Hindlimb muscle (tissue), 1 donor: ENCODE results near the gene GRIFIN. TPM values are rescaled to one million over a fixed set of nuclear protein-coding genes. Genes with fewer than 3 reads are reported as not detected.

ENCODE experiments used
- DNase-seq: peaks from one replicate; pipeline ENCODE4 v3.0.0-alpha.2; 2013
- polyA plus RNA-seq: library from polyadenylated mRNA; unstranded; fragments of 120-200 nt; gene quantifications from one replicate; pipeline ENCODE4 v1.2.1, GENCODE V29; 2013; ENCODE audit not compliant: insufficient read length

The GRIFIN gene
- polyA plus RNA-seq, 1 donor = not detected

DNA sequence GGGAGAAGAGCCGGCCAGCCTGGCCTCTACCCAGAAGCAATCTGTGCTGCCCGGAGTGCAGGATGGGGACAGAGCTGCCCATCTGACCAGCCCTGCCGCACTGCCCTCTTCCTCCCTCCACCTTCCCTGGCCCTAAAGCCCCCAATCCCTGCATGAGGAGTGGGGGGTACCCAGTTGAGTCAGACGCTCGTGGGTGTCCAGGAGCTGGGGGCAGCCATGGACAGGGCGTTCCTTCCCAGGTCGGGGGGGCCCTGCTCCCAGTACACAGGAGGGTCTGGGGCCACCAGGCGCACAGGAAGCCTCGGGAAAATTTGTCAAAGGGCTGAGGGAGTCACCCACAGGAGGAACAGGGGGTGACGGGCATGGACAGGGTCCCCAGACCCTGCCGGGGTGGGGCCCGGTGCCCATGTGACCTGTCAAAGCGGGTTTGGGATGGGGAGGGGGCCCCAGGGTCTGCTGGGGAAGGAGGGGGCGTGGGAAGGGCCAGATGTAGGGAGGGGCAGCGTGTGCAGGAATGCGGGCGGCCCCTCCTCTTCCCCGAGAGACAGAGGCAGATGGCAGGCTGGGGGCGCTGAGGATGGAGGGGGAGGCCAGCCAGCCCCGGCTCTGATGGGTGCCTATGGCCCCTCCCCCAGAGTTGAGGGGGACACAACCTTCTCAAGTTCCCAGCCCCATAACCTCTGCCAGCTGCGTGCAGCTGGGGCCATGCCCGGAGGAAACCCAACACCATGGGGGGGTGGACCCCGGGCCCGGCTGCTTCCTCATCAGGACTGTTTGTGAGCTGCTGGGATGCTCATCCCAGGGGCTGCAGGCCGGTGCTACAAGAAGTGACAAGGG, 21.5 kb upstream of the GRIFIN start:
- peak; percentile 80 for DNase-seq

- DNase-seq = no peak
Measured at GRCh38 chr7:2497065-2497464, 20.9 kb upstream of the GRIFIN start.

DNA sequence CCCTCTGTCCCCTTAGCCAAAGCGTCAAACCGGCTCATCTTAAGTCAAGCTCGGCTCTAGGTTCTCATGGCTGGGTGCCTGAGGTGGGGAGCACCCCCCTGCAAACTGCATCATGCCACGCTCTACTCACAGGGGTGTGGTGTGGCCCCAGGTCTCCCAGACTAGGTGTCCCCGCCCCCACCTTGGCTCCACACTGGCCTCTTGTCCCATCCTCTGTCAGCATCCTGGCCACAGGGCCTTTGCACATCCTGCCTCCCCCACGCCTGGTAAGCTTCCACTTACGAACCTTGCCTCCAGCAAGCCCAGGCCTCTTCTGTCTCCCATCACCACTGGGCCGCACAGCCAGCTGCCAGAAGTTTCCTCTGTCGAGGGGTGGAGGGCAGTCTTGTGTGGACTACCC, 20.2 kb upstream of the GRIFIN start:
- no peak for DNase-seq

- DNase-seq = peak; percentile 58
Measured at GRCh38 chr7:2495418-2496299, 19.5 kb upstream of the GRIFIN start.

- no peak for DNase-seq
Measured at GRCh38 chr7:2494191-2495130, 18.3 kb upstream of the GRIFIN start.

DNA sequence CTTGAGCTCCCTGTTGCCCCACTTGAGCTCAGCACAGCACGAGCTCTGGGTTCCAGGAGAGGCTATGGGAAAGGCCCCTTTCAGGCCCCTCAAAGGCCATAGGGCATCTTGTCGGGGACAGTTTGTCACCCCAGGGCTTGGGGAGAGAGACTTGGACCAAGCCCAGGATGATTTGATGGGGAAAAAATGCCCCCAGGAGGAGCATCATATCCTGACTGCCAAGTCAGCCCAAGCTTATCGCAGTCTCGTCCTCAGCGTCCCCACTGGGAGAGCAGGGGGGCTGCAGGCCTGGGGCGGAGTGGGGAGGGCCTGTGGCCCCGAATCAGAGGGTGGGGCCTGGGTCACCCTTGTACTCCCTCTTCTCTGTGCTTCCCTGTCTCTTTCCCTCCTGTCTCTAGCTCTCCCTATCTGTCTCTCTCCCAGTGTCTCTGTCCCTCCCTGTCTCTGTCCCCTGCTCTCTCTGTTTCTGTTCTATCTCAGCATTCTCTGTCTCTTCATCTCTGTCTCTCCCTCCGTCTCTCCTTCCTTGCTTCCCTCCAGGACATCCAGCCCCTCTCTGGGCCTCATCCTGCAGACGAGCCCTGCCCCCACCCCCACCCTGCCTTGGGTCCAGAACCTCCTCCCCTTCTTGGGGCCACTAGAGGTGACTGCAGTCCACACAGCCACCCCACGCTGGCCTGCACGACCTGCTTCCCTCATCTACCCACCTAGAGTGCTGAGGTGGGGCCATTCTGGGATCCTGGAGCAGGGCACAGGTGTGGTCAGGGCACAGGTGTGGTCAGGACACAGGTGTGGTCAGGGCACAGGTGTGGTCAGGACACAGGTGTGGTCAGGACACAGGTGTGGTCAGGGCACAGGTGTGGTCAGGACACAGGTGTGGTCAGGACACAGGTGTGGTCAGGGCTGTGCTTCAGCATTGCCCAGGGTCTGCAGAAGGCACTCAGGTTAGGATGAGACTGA, 17.3 kb upstream of the GRIFIN start:
- no peak for DNase-seq

GRCh38 chr7:2492038-2492437, 15.8 kb upstream of the GRIFIN start:
- no peak for DNase-seq

DNA sequence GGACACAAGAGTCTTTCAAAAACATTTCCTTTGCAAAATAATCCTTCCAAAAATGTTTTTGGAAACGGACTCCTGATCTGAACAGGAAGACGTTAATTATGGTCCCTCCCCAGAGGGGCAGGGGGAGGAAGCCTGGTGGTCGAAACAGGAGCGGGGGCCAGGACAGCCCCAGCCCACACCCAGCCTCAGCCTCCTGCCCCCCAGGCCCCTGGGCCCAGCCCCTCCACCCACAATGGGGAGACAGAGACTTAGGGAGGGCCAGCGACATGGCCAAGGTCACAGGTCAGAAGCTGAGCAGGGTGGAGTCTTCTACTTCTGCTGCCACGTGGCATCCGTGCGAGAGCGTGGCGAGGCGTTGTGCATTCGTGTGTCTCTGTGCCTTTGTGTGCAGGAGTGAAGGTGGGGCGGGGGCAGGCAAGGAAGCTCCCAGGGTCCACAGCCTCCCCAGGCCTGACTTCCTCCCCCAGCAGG, 14.0 kb upstream of the GRIFIN start:
- DNase-seq = peak; percentile 54

DNA sequence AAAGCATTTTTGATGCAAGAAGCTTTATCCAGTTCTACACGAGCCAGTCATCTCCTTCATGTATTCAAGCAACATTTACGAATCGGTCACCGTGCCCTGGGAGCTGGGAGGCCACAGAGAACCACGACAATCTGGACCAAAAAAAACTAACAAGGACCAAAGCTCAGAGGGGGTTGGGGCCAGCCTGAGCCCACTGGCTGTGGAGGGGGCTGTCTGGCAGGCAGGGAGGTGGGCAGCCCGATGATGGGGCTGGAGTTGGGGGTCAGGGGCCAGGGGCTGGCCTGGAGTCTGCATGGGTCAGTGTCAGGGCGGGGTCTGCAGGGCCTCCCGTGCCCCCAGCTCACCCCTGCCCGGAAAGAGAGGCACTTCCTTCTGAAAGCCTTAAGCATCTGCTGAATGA, 12.5 kb upstream of the GRIFIN start:
- no peak for DNase-seq

DNA sequence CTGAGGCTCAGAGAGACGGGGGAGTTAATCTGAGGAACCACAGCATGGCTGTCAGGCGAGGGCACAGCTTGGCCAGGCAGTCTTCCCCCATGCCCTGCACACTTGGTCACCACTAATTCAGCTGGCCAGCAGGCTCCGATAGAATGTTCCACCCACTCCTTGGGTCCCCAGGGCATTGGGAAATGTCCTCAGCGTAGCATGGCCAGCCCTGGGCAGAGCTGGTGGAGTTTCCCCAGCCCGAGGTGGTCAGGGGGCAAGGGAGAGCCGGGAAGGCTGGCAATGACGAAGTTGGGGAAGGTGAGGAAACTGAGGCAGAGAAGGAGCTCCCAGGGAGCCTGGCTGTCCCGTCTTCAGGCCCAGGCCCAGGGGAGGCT, 12.1 kb upstream of the GRIFIN start:
- DNase-seq = no peak

DNA sequence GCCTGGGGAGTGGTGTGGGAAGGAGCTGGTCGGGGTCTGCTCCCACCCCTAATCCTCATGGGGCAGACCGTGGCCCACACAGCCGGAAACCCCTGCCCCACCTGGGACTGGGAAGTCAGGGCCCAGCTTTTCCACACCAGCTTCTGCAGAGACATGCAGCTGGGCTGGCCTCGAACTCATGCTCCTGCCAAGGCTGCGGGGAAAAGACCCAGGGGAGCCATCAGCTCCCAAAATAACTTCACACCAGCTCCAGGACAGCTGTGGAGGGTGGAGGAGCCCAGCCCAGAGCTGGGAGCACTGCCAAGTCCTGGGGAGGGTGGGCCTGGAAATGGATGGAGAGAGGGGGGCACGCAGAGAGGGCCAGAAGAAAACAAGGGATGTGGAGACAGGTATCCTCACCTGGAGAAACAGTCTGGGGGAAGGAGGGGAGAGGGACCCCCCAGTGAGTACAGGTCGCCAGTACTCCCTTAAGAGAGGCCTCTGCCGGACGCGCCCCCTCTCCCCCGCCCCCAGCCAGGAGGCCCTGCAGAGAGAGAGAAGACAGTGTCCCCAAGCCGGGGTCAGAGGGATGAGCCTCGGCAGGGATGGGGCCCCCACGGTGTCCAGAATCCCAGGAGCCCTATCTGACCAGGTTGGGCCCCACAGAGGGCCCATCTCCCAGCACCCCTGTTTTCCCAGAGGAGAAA, 11.5 kb upstream of the GRIFIN start:
- peak; percentile 87 for DNase-seq

GRCh38 chr7:2484868-2485267, 8.7 kb upstream of the GRIFIN start:
- no peak for DNase-seq

- DNase-seq = peak; percentile 61
Measured at GRCh38 chr7:2483494-2483893, 7.3 kb upstream of the GRIFIN start.

DNA sequence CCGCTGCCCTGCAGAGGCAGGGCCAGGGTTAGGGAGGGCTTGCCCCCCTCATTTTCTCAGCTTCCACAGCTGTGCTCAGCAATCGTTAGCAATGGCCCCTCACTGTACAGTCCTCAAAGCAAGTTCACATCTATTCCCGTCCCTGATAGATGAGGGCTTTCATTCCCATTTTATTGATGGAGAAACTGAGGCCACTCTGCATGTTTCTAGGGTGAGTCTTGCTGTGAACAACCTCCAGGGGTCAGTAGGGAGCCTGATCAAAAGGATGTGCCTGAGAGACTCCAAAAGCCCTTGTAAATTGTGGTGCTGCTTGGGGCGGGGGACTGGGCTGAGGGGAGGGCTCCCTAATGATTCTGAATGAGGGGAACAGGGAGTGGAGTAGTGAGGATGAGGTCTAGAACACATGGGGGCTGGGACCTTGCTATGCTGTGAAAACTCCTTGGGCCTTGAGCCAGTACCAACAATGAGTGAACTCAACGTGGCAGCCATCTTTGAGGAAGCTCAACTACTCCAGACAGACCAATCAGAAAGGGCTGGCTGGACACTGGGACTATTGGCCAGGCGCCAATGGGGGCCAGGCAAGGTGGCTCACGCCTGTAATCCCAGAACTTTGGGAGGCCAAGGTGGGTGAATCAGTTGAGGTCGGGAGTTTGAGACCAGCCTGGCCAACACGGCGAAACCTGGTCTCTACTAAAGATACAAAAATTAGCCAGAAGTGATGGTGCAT, 6.7 kb upstream of the GRIFIN start:
- DNase-seq = no peak

- DNase-seq = no peak
Measured at GRCh38 chr7:2481195-2481594, 5.0 kb upstream of the GRIFIN start.

DNA sequence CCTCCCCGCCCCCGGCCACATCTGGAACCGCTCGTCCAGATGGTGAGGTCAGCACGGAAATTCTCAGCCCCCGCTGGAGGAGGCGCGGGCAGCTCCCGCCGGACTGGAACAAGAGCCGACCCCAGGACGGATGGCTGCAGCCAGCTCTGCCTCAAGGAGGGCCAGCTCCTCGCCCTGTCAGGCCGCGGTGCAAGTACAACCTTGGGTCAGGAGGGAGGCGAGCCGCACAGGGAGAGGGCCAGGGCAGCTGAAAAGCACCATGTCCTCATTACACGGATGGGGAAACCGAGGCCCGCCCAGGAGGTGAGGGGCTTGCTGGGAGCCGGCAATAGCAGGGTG, 3.8 kb upstream of the GRIFIN start:
- DNase-seq = peak; percentile 68

GRCh38 chr7:2479276-2480069, 3.3 kb upstream of the GRIFIN start:
- DNase-seq = no peak

DNA sequence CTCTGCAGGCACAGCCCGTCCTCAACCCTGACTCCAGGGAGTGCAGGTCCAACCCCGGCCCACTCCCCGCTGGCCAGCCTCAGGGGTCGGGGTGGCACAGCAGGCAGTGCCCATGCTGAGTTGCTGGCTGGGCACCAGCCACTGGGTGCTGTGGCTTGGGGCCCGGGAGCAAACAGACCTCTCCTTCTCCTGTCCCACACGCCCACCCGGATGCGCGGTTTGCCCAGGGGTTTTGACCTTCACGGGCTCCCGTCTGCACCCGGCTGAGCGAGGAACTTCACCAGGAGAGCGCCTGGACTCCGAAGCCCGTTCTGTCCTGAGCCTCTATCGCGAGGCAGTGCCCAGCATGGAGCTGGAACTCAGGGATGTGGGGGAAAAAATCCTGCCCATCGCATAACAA, 2.6 kb upstream of the GRIFIN start:
- DNase-seq = no peak

- no peak for DNase-seq
Measured at GRCh38 chr7:2478399-2478785, 2.2 kb upstream of the GRIFIN start.
